H7 (cell line): Measurements from ENCODE around the gene STAB2. TPM values are rescaled to one million over a fixed set of nuclear protein-coding genes. Genes with fewer than 3 reads are reported as not detected.
A peak's percentile ranks its signal among the peaks of the same experiment; 100 is the strongest.

Source experiments
- DNase-seq: peaks from one replicate; pipeline ENCODE4 v3.0.0; 2012
- H3K27me3 ChIP-seq: 2 replicates; pipeline ENCODE4 v1.6.0; 2011; ENCODE audit warnings: mild to moderate bottlenecking, low read length; ENCODE audit not compliant: control insufficient read depth, insufficient read depth
- H3K36me3 ChIP-seq: replicated peaks from 2 replicates; pipeline ENCODE4 v1.5.1; 2011; ENCODE audit warnings: low read length; ENCODE audit not compliant: control insufficient read depth, insufficient read depth
- H3K4me3 ChIP-seq: 2 replicates; pipeline ENCODE4 v1.5.1; 2011; ENCODE audit warnings: low read depth, mild to moderate bottlenecking, control low read depth, low read length, moderate library complexity; ENCODE audit not compliant: insufficient read depth
- total RNA-seq: library from RNA; depleted of rRNA; stranded (reverse); fragments of >200 nt; shearing (Covaris generic); gene quantifications from 2 replicates; pipeline ENCODE4 v1.2.3, GENCODE V29; 2014; rRNA removed

STAB2 gene
- not detected in 2 replicates for total RNA-seq

- Histone ChIP-seq H3K4me3 (no peak within 1 kb of the TSS), H3K36me3 (no peaks in the 10 kb centered on the region), H3K27me3 (no peaks in the 10 kb centered on the region)
- DNase-seq, result no peak
These were observed at the start of gene STAB2 for GRCh38 chr12:103586791-103587370. TSS of gene STAB2 (plus strand) at chr12:103587273. CDS start at chr12:103587477, 204 bp downstream.

DNA sequence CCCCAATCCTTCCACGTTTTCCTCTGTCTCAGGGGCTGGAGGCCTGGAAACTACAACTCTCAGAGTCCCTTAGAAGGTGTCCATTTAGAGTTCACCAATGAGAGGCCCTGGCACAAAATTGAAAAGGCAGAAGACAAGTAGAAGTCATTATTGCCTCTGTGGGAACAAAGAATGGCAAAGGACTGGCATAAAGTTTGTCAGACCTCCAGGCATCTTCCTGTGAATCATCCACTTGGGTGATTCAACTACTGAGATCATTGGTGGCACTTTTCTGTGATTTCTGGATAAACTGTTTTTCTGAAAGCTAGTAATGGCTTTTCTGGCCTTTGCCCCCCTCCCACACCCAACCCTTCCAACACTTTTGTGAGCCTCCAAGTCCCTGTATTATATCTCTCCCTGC lies 48.7 kb upstream of the STAB2 start:
- Histone ChIP-seq H3K36me3 (no peaks in the 10 kb centered on the region), H3K4me3 (no peak overlapping the region), H3K27me3 (no peaks in the 10 kb centered on the region)
- no peak for DNase-seq

DNA sequence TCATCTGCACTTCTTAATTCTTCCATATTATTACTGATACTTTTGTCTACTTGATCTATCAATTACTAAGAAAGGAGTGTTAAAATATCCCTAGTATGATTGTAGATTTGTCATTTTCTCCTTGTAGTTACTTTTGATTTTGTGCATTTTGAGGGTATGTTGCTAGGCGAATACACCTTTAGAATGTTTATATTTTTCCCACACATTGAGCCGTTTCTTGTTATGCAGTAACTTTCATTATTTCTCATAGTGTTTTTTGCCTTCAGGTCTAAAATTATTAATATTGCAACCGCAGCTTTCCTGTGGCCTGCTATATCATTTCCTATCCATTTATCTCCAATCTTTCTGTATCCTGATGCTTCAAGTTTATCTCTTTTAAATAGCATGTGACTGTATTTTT lies 46.8 kb upstream of the STAB2 start:
- H3K4me3 ChIP-seq, result no peak overlapping the region
- H3K27me3 ChIP-seq, result no peaks in the 10 kb centered on the region
- no peaks in the 10 kb centered on the region for H3K36me3 ChIP-seq
- no peak for DNase-seq

DNA sequence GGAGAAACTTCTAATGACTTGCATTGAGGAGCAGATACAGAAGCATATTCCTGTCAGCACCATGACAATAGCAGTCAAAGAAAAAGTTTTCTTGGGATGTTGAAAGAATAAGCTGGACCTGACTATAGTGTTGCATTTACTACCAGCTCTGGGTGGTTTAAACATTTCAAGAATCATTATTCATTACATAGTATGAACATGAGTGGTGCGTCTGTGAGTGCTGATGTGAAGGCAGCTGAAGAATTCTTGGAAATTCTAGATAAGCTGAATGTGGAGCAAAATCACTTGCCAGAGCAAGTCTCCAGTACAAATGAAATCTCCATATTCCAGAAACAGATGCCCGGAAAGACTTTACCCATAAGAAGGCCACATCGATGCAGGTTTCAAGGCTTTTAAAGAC lies 45.0 kb upstream of the STAB2 start:
- Histone ChIP-seq H3K27me3 (no peaks in the 10 kb centered on the region), H3K36me3 (no peaks in the 10 kb centered on the region), H3K4me3 (no peak overlapping the region)
- DNase-seq, result no peak

- Histone ChIP-seq H3K4me3 (no peak overlapping the region), H3K27me3 (no peaks in the 10 kb centered on the region), H3K36me3 (no peaks in the 10 kb centered on the region)
- no peak for DNase-seq
These were observed 40.1 kb upstream of the STAB2 start for GRCh38 chr12:103546959-103547358.

DNA sequence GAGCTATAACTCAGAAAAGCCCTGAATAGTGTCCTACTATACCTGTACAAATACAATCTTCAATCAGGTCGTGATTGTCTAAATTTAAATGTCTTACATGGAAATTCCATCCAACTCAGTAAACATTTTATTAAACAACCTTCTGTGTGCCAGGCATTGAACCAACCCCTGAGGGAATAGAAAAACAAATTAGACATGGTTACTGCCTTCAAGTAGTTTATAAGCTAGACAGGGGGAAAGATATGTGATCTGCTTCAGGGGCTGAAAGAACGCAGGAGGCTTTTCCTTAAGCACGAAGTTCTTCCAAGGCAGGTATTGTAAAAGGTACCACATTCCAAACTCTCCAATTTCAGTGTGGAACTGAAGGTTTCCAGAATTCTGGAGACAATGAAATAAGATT lies 39.7 kb upstream of the STAB2 start:
- no peaks in the 10 kb centered on the region for H3K36me3 ChIP-seq
- H3K4me3 ChIP-seq, result no peak overlapping the region
- H3K27me3 ChIP-seq, result no peaks in the 10 kb centered on the region
- no peak for DNase-seq

- Histone ChIP-seq H3K36me3 (no peaks in the 10 kb centered on the region), H3K4me3 (no peak overlapping the region), H3K27me3 (no peaks in the 10 kb centered on the region)
- DNase-seq, result peak; percentile 14
These were observed 39.1 kb upstream of the STAB2 start for GRCh38 chr12:103547929-103548328.

DNA sequence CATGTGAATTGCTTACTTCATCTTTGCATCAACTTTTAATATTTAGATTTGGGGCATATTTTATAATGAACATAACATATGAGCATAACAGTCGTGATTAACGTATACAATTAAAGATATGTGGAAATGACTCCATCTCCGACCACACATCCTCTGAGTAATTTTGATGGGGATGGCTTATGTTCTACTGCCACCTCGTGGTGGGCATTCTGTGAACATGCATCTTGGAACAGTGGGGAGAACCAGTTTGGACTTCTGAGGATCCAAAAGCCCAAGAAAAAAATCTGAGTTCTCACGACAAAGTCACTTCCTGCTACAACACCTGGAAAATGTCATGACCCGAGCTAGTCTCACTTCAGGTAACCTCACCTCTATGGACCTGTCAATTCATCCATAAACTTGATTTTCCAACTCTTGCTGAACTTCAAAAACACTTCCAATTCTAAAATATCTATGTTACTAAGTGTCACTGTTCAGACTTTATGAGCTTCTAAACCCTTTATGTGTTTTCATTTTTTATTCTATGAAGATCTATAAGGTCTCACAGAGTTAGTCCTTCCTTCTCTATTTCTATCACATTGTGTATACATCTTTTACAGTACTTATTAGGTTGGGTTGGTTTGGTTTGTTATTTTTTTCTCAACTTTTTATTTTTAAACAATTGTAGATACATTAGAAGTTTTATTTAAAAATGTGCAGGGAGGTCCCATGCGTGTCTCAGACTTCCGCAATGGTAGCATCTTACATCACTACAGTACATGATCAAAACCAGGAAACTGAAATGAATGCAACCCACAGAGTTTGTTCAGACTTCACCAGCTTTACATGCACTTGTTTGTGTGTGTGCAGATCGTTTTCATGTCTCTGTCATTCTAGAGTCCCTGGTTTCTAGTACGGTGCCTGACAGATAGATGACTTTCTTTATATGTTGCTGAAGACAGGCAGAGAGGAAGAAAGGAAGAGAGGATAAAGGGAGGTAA lies 38.2 kb upstream of the STAB2 start:
- Histone ChIP-seq H3K36me3 (no peaks in the 10 kb centered on the region), H3K27me3 (no peaks in the 10 kb centered on the region), H3K4me3 (no peak overlapping the region)
- DNase-seq, result peak; percentile 34

DNA sequence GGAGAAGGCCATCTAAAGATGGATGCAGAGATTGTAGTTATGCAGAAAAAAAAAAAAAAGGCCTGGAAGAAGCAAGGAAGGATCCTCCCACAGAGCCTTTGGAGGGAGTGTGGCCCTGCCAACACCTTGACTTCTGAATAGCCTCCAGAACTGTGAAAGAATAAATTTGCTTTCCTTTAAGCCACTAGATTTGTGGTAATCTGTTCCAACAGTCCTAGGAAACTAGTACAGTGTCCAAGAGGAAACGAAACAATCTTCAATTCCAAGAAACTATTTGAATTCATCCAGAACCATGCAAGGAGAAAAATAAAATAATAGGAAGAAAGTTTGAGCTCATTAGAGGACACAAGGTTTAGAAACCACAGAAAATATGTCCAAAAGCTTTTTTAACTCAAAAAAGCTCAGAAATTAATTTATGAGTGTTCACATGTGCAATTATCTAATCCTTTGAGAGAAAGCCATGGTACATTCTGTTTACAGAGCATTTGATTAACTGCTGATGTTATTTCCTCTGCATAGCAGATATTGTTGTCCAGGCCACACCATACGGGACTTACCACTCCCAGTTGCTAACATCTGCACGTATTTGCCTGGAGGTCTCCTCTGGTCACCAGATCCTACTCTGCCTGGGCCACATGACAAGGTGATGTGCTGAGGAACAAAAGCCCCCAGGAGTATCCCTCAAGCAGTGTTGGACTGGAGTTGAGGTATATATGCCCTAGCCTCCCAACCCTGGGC lies 30.0 kb upstream of the STAB2 start:
- DNase-seq, result no peak
- Histone ChIP-seq H3K27me3 (no peaks in the 10 kb centered on the region), H3K36me3 (no peaks in the 10 kb centered on the region)

GRCh38 chr12:103557628-103558010 lies 29.5 kb upstream of the STAB2 start:
- DNase-seq, result no peak
- H3K36me3 ChIP-seq, result no peaks in the 10 kb centered on the region
- H3K27me3 ChIP-seq, result no peaks in the 10 kb centered on the region
- no peak overlapping the region for H3K4me3 ChIP-seq

More for the DNA sequence above, 30.0 kb upstream of the STAB2 start:
- H3K4me3 ChIP-seq, result no peak overlapping the region

DNA sequence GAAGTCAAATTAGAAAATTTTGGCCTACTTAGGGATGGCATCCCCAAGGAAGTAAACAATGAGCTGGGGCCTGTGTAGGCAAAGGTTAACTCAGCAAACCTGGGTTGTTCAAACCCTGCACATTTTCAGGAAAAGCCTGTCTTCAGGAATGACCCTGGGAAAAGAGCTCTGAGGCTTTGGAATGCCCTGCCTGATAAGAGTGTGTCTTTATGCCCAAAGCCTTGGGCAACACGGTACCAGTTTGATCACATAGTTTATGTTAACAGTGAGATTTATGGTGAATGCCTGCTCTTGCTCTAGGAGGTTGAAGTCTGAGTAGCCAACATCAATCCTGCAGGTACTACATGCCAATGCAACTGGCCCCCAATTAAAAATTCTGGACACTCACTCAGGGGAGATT lies 28.2 kb upstream of the STAB2 start:
- no peak overlapping the region for H3K4me3 ChIP-seq
- no peak for DNase-seq
- no peaks in the 10 kb centered on the region for H3K27me3 ChIP-seq
- H3K36me3 ChIP-seq, result no peaks in the 10 kb centered on the region

GRCh38 chr12:103560604-103561101 lies 26.4 kb upstream of the STAB2 start:
- H3K27me3 ChIP-seq, result no peaks in the 10 kb centered on the region
- DNase-seq, result no peak

DNA sequence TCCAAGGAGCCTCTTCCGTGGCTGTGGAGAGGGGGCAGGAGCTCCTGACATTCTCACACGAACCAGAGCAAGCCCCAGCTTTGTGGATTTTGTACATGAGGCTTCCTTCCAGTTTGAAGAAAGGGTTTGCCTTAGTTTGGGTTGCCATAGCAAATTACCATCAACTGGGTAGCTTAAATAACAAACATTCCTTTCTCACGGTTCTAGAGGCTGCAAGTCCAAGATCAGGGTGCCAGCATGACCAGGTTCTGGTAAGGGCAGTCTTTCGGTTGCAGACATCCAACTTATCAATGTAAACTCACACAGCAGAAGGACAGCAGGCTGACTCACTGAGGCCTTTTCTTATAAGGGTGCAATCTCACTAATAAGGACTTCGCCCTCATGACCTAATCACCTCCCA lies 25.9 kb upstream of the STAB2 start:
- Histone ChIP-seq H3K4me3 (no peak overlapping the region), H3K27me3 (no peaks in the 10 kb centered on the region), H3K36me3 (no peaks in the 10 kb centered on the region)
- no peak for DNase-seq

More at GRCh38 chr12:103560604-103561101, 26.4 kb upstream of the STAB2 start:
- Histone ChIP-seq H3K4me3 (no peak overlapping the region), H3K36me3 (no peaks in the 10 kb centered on the region)

DNA sequence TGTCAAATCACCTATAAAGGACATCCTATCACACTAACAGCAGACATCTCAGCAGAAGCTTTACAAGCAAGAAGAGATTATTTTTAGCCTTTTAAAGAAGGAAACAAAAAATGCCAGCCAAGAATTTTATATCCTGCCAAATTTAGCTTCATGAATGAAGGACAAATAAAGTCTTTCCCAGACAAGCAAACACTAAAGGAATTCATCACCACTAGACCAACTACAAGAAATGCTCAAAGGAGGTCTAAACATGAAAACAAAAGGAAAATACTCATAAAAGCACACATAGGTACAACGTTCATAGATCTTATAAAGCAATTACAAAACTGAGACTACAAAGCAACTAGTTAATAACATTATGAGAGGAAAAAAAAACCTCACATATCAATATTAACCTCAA lies 20.7 kb upstream of the STAB2 start:
- no peaks in the 10 kb centered on the region for H3K27me3 ChIP-seq
- no peaks in the 10 kb centered on the region for H3K36me3 ChIP-seq
- no peak for DNase-seq
- no peak overlapping the region for H3K4me3 ChIP-seq
